ELR (cell line): ENCODE results near the gene PRR20G.

Experiments used
- DNase-seq: peaks from one replicate; pipeline ENCODE4 v3.0.0-alpha.2; 2015; ENCODE audit warnings: low read depth

PRR20G gene

GRCh38 chr3:127263037-127263436 is 24.8 kb downstream of the PRR20G start:
- DNase-seq: no peak

GRCh38 chr3:127262533-127262932 is 25.3 kb downstream of the PRR20G start:
- DNase-seq: no peak

- no peak for DNase-seq
Observed at GRCh38 chr3:127261925-127262324, 25.9 kb downstream of the PRR20G start.

- DNase-seq: no peak
Observed at GRCh38 chr3:127260826-127261555, 26.9 kb downstream of the PRR20G start.

GRCh38 chr3:127260416-127260815 is 27.4 kb downstream of the PRR20G start:
- no peak for DNase-seq

GRCh38 chr3:127259882-127260281 is 28.0 kb downstream of the PRR20G start:
- no peak for DNase-seq

- no peak for DNase-seq
Observed at GRCh38 chr3:127258733-127259132, 29.1 kb downstream of the PRR20G start.

- no peak for DNase-seq
Observed at GRCh38 chr3:127257351-127257750, 30.5 kb downstream of the PRR20G start.

- DNase-seq: no peak
Observed at GRCh38 chr3:127256733-127257271, 31.0 kb downstream of the PRR20G start.

- DNase-seq: no peak
Observed at GRCh38 chr3:127256138-127256537, 31.7 kb downstream of the PRR20G start.

- no peak for DNase-seq
Observed at GRCh38 chr3:127255516-127255915, 32.3 kb downstream of the PRR20G start.

- peak; percentile 33 for DNase-seq
Observed at GRCh38 chr3:127254730-127255129, 33.1 kb downstream of the PRR20G start.

GRCh38 chr3:127254033-127254644 is 33.7 kb downstream of the PRR20G start:
- no peak for DNase-seq

- no peak for DNase-seq
Observed at GRCh38 chr3:127253491-127253890, 34.4 kb downstream of the PRR20G start.

- DNase-seq: no peak
Observed at GRCh38 chr3:127252446-127252845, 35.4 kb downstream of the PRR20G start.

- no peak for DNase-seq
Observed at GRCh38 chr3:127250032-127250431, 37.8 kb downstream of the PRR20G start.

- no peak for DNase-seq
Observed at GRCh38 chr3:127247292-127247691, 40.6 kb downstream of the PRR20G start.

GRCh38 chr3:127238602-127239001 is 49.2 kb downstream of the PRR20G start:
- DNase-seq: no peak

GRCh38 chr3:127237835-127238234 is 50.0 kb downstream of the PRR20G start:
- DNase-seq: no peak

- no peak for DNase-seq
Observed at GRCh38 chr3:127235706-127236105, 52.1 kb downstream of the PRR20G start.

- no peak for DNase-seq
Observed at GRCh38 chr3:127234778-127235177, 53.1 kb downstream of the PRR20G start.
